Muscle layer of duodenum (tissue), 2 donors: ENCODE data around the gene PRSS36.
A peak's percentile ranks its signal among the peaks of the same experiment; 100 is the strongest.
"Not testable (repeated sequence)": the region's sequence is repeated elsewhere in the genome, so short reads cannot be mapped to it uniquely, and the experiment has no call there.

Experiments used
- H3K27ac ChIP-seq: one replicate; pipeline ENCODE4 v1.7.0; 2013; ENCODE audit warnings: mild to moderate bottlenecking, low read length
- H3K27me3 ChIP-seq: one replicate; pipeline ENCODE4 v1.7.0; 2013; ENCODE audit warnings: low read depth, mild to moderate bottlenecking, control low read depth, low read length
- H3K36me3 ChIP-seq, 2 donors: one replicate each; pipeline ENCODE4 v1.7.0; 2013; ENCODE audit warnings: low read length in 2 of 2, control low read depth in 1 of 2, mild to moderate bottlenecking in 1 of 2; ENCODE audit not compliant: insufficient read depth in 2 of 2, control insufficient read depth in 1 of 2
- H3K4me1 ChIP-seq, 2 donors: one replicate each; pipeline ENCODE4 v1.7.0; 2013; ENCODE audit warnings: low read length in 2 of 2, mild to moderate bottlenecking in 2 of 2, control low read depth in 1 of 2, moderate library complexity in 1 of 2; ENCODE audit not compliant: insufficient read depth in 2 of 2, control insufficient read depth in 1 of 2
- H3K4me3 ChIP-seq, 2 donors: one replicate each; pipeline ENCODE4 v1.7.0; 2013; ENCODE audit warnings: low read length in 2 of 2, low read depth in 1 of 2, mild to moderate bottlenecking in 1 of 2
- H3K9me3 ChIP-seq, 2 donors: one replicate each; pipeline ENCODE4 v1.7.0; 2013; ENCODE audit warnings: low read length in 2 of 2, control low read depth in 1 of 2, mild to moderate bottlenecking in 1 of 2; ENCODE audit not compliant: control insufficient read depth in 1 of 2
- donor health status: healthy.

PRSS36 gene

GRCh38 chr16:31106509-31107464 is 43.1 kb downstream of the PRSS36 start:
- Histone ChIP-seq H3K9me3 (no peaks in the 10 kb centered on the region), H3K4me3 (no peak overlapping the region), H3K27me3 (no peaks in the 10 kb centered on the region), H3K36me3 (peaks cover 16 to 25% of the 10 kb centered on the region in 2 donors), H3K4me1 (peaks cover 4 to 14% of the 10 kb centered on the region in 2 donors), H3K27ac (no peak overlapping the region)

- H3K4me1 ChIP-seq, result peaks cover 4 to 14% of the 10 kb centered on the region in 2 donors
- H3K36me3 ChIP-seq, result peaks cover 9 to 15% of the 10 kb centered on the region in 2 donors
- H3K27me3 ChIP-seq, result no peaks in the 10 kb centered on the region
- H3K27ac ChIP-seq, result no peak overlapping the region
- no peaks in the 10 kb centered on the region for H3K9me3 ChIP-seq
- H3K4me3 ChIP-seq, result peak overlapping the region in 1 of 2 donors; percentile 21
Measured at GRCh38 chr16:31105677-31106213, 44.1 kb downstream of the PRSS36 start.

DNA sequence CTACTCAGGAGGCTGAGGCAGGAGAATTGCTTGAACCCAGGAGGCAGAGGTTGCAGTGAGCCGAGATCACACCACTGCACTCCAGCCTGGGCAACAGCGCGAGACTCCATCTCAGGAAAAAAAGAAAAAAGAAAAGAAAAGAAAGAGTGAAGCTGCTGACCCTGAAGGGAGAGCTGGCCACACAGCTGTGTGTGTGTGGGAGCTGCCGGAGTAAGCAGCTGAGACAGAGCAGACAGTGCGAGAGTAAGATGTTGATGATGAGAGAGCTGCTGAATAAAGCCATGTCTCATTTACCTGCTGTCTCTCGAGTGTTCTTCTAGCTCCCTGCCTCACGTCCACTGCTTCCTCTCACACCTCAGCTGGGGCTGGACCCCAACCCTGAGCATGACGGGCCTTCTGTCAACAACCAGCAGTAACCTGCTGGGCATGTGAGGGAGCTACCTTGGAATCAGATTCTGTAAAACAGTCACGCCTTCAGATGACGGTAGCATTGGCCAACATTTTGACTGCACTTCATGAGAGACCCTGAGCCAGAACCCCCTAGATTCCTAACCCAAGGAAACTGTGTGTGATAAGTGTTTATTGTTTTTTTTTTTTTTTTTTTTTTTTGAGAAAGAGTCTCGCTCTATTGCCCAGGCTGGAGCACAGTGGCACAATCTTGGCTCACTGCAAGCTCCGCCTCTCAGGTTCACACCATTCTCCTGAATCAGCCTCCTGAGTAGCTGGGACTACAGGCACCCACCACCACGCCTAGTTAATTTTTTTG is 48.8 kb downstream of the PRSS36 start:
- H3K9me3 ChIP-seq, H3K27me3 ChIP-seq, H3K36me3 ChIP-seq, H3K4me3 ChIP-seq, H3K27ac ChIP-seq, H3K4me1 ChIP-seq: not testable (repeated sequence)

GRCh38 chr16:31099860-31100638 is 49.8 kb downstream of the PRSS36 start:
- Histone ChIP-seq H3K27ac (no peak overlapping the region), H3K4me1 (peaks cover 0 to 5% of the 10 kb centered on the region in 2 donors), H3K4me3 (no peak overlapping the region), H3K27me3 (no peaks in the 10 kb centered on the region), H3K36me3 (no peaks in the 10 kb centered on the region), H3K9me3 (no peaks in the 10 kb centered on the region)

GRCh38 chr16:31094424-31095120 is 55.3 kb downstream of the PRSS36 start, which contains the start of gene VKORC1:
Gene VKORC1, minus strand, starts transcription at chr16:31094797. Its CDS starts 68 bp downstream, at chr16:31094729.
- H3K27ac ChIP-seq, result peak within 1 kb of the TSS; percentile 63
- H3K36me3 ChIP-seq, result peaks cover 5 to 11% of the 10 kb centered on the region in 2 donors
- no peaks in the 10 kb centered on the region for H3K27me3 ChIP-seq
- peak within 1 kb of the TSS; percentile 74 to 97 for H3K4me3 ChIP-seq
- peaks cover 0 to 16% of the 10 kb centered on the region in 2 donors for H3K4me1 ChIP-seq
- H3K9me3 ChIP-seq, result no peaks in the 10 kb centered on the region

- Histone ChIP-seq H3K27me3 (no peaks in the 10 kb centered on the region), H3K36me3 (peaks cover 7 to 14% of the 10 kb centered on the region in 2 donors), H3K4me1 (peaks cover 0 to 16% of the 10 kb centered on the region in 2 donors), H3K27ac (peak overlapping the region; percentile 63), H3K9me3 (no peaks in the 10 kb centered on the region), H3K4me3 (peak overlapping the region; percentile 74 to 97)
Measured at GRCh38 chr16:31094088-31094423, 55.8 kb downstream of the PRSS36 start.

GRCh38 chr16:31093132-31093703 is 56.6 kb downstream of the PRSS36 start:
- Histone ChIP-seq H3K9me3 (no peaks in the 10 kb centered on the region), H3K4me3 (peak overlapping the region in 1 of 2 donors; percentile 97), H3K27ac (no peak overlapping the region), H3K36me3 (peaks cover 8 to 16% of the 10 kb centered on the region in 2 donors), H3K4me1 (peaks cover 0 to 16% of the 10 kb centered on the region in 2 donors), H3K27me3 (no peaks in the 10 kb centered on the region)

DNA sequence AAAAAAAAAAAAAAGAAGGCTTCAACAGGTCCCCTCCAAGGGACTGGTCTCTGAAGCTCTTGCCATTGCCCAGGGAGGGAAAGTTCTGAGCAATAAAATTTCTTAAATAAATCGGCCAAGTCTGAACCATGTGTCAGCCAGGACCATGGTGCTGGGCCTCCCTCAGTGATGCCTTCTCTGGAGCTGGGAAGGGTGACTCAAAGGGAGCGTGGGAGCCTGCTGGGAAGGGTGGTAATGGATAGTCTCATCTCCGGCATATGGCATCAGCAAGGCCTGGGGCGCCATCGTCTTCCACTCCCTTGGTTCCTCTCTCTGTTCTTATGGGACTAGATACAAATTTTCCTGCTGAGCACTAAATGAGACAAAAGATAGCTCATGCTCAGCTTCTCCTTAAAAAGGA is 57.5 kb downstream of the PRSS36 start:
- H3K4me3 ChIP-seq, result no peak overlapping the region

GRCh38 chr16:31090540-31090939 is 59.3 kb downstream of the PRSS36 start:
- no peak overlapping the region for H3K27ac ChIP-seq

More for the DNA sequence above, 57.5 kb downstream of the PRSS36 start:
- Histone ChIP-seq H3K9me3 (no peaks in the 10 kb centered on the region), H3K27me3 (no peaks in the 10 kb centered on the region), H3K4me1 (peaks cover 0 to 16% of the 10 kb centered on the region in 2 donors), H3K27ac (no peak overlapping the region), H3K36me3 (peaks cover 8 to 20% of the 10 kb centered on the region in 2 donors)

DNA sequence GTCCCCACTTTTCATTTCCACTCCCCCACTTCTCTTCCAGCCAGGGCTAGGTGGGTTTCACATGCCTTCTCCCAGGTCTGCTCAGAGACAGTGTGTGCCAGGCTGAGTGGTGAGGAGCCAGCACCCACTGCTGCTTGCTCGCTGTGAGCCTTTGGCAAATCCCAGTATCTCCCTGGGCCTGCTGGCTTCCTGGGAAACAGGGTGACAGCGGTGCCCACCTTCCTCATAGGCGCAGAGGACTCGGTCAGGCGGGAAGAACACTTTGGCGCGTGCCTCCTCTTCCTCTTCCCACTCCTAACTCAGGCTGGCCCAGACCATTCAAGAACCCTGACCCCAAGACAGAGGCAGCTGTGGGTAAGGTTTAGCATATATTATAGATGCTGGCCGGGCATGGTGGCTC is 60.7 kb downstream of the PRSS36 start:
- Histone ChIP-seq H3K4me3 (no peak overlapping the region), H3K27ac (no peak overlapping the region), H3K4me1 (peaks cover 0 to 10% of the 10 kb centered on the region in 2 donors), H3K27me3 (no peaks in the 10 kb centered on the region), H3K9me3 (no peaks in the 10 kb centered on the region), H3K36me3 (peaks cover 8 to 47% of the 10 kb centered on the region in 2 donors)

More at GRCh38 chr16:31090540-31090939, 59.3 kb downstream of the PRSS36 start:
- Histone ChIP-seq H3K36me3 (peaks cover 8 to 35% of the 10 kb centered on the region in 2 donors), H3K27me3 (no peaks in the 10 kb centered on the region), H3K9me3 (no peaks in the 10 kb centered on the region), H3K4me1 (peaks cover 0 to 15% of the 10 kb centered on the region in 2 donors), H3K4me3 (no peak overlapping the region)
